HG03066 (cell line): ENCODE results near the gene SZRD1.

Experiments used
- ATAC-seq: cut with Tn5 transposase; IDR thresholded peaks from one replicate; pipeline ENCODE4 v1.9.1; 2021; ENCODE audit warnings: low read depth; ENCODE audit not compliant: unreplicated experiment

SZRD1 gene

DNA sequence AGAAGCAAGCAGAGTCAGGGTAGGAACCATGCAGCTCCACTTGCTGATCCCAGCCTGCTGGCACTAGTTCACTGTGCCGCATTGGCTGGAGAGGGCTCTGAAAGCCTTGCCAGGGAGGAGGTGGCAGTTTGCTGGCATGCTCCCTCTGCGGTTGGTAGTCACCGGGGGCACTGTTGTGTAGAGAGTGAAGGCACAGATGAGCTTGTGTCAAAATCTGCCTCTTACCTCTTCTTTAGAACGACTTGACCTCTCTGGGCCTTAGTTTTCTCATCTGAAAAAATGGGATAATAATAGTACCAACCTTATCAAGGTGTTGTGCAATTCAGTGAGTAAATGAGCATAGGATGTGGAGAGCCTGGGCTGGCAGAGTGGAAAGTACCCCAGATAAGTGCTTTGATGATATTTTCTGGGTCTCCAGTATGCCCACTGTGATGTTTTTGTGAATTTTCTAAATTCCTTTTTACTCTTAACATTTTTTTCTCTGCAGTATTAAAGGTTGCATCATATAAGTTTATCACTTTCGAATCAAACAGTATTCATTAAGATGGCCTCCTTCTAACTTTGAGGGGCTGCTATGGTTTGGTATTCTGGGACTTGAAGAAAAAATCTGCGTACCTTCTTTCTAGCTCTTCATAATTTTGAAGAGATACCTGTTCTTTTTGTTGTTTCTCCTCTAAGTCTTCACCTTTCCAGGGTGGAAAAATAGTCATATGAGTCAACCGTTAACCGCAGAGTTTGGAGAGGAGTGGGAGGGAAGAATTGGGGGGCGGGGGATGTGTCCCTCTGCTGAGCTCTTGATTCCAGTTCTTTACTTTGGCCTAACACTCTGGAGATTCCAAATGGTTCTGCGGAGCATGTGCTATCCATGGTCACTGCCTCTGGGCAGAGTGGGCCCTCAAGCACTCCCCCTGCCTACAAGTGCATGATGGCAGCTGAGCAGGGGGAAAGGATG, 26.8 kb downstream of the SZRD1 start:
- ATAC-seq = no peak

DNA sequence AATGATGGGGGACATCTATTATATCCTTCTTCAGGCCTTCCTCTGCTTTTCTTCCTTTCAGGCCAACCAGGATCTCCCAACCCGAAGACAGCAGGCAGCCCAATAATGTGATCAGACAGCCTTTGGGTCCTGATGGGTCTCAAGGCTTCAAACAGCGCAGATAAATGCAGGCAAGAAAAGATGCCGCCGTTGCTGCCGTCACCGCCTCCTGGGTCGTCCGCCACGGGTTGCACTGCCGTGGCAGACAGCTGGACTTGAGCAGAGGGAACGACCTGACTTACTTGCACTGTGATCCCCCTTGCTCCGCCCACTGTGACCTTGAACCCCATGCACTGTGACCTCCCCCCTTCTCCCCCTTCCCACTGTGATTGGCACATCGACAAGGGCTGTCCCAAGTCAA, 27.9 kb downstream of the SZRD1 start:
- no peak for ATAC-seq

DNA sequence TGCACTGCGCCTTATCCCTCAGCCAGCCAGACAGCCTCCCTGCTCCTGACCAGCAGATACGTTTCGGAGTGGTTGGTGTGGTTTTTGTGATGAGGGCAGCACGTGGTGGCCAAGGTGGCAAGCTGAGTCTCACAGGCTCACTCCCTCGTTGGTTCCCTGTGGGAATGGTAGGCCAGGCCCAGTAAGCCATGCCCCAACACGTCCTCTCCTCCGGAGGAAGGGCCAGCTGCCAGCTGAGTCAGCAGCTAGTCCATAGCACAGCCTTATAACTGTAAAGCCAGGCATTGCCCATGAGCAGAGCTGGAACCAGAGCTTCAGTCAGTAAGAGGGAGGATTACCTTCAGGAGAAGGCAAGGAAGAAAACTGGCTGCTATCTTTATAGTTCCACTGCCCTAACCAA, 29.5 kb downstream of the SZRD1 start:
- no peak for ATAC-seq

DNA sequence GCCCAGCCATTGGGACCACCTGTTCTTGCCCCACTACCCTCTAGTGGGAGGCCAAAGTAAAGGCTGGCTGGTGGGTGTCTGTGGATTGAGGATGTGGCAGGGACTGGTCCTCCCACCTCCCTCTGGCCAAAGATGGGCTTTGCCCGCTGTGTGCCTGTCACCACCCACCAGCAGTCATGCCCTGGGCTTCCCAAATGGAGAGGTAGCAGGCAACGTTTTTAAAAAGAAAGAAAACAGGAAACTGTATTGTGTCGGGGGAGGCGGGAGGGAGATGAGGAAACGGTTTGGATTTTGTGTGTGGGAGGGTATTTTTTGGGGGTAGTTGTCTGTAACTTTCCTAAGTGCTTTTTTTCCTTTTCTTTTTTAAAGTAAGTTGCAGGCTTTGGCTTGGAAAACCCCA, 30.1 kb downstream of the SZRD1 start:
- no peak for ATAC-seq

DNA sequence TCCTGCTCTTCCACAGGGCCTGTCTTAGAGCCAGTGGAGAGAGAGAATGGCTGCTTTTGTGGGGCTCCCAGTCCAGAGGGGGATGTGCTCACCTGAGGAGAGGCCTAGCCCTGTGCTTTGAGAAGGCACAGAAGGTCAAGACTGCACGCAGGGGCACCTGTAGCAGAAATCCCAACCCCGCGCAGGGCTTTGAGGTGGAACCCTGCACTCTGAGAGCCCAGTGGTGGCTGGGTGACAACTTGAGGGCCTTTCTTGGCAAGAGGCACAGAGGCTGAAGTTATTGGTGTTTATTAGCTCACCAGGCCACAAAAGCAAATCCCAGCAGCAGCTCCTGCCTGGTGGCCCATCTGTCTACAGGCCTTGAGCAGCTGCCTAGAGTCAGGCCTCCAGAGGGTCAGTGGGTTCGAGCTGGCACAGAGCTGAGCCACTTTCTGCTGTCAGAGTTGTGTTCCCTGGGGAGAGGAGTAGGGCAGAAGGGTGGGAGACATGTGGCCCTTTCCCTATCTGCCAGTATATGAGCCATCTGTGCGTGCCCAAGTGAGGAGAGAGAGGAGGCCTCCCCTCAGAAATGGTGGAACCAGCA, 31.4 kb downstream of the SZRD1 start:
- no peak for ATAC-seq

DNA sequence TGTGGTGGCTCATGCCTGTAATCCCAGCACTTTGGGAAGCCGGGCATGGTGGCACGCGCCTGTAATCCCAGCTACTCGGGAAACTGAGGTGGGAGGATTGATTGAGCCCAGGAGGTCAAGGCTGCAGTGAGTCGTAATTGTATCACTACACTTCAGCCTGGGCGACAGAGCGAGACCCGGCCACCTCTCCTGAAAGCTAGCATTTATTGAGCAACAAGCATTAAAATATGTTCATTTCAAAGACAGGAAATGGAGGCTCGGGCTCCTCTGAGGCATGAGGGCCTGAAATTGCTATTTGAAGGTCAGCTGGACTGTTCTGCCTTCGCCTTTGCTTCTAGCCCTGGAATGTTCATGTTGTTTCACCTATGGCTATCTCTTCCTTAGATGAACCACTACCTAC, 35.7 kb downstream of the SZRD1 start:
- ATAC-seq = no peak

DNA sequence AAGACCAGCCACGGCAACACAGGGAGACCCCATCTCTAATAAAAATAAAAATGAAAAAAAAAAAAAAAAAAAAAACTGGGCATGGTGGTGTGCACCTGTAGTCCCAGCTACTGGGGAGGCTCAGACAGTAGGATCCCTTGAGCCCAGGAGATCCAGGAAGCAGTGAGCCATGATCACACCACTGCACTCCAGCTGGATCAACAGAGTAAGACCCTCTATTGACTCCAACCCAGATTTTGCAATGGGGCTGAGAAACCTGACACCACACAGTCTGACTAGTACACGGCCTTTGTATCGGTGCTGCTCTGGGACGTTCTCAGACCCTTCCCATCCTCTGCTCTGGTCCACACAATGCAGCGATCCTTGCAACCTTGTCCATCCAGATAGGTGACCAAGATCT, 38.4 kb downstream of the SZRD1 start:
- ATAC-seq = no peak

DNA sequence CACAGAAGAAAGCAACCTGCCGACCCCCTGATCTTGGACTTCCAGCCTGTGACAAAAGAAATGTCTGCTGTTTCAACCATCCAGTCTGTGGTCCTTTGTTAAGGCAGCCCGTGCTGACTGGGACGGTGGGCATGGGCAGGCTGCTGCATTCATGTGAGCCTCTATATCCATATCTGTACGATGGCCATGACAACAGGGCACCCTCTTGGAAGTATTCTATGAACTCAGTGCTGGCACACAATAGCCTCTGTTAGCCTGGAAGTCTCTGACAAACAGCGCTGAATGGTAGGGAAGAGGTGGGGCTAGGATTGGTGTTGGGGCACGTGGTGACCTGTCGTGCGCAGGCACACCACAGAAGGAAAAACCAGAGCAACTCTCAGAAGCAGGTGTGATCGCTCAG, 39.8 kb downstream of the SZRD1 start:
- ATAC-seq = no peak

DNA sequence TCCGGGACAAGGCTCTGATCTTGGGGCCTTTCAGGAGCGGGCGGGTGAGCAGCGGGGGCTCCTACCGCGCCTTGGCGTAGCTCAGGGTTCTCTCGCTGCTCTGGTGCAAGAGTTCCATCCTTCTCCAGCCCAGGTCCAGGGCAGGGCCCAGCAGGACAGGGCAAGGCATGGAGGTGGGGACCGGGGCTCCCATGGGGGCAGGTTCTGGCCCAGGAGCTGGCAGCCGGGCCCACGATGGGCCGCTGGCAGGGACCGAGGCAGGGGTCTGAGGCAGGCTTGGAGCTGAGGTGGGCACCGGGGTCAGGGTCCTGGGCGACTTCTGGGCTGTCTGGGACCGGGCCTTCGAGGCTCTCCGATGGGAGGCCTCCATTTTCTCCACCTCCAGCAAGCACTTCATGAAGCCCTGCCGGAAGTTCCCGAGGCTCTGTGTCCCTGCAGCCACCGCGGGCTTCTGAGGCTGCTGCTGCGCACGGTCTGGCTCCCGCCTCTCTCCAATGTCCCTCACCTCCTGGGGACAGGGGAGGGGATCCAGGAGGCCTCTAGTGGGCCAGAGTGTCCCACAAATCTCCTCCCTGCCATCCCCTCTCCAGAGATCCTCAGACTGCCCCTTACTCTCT, 42.6 kb downstream of the SZRD1 start:
- ATAC-seq = no peak

DNA sequence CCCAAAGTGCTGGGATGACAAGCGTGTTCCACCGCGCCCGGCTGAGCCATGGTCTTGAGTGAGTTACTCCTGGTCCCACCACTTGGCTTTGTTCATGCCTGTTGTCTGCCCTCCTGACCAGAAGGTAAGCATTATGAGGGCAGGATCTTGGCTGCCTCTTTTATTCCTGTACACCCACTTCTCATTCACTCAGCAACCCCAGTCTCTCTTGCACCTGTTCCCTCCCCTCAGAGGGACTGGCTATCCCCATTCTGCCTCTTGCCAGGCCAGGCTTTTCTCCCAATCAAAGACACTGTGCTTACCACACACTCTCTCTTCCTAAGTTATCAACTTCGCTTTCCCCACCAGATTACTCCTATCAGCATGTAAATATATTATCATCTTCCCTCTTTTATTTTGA, 43.8 kb downstream of the SZRD1 start:
- ATAC-seq = no peak

DNA sequence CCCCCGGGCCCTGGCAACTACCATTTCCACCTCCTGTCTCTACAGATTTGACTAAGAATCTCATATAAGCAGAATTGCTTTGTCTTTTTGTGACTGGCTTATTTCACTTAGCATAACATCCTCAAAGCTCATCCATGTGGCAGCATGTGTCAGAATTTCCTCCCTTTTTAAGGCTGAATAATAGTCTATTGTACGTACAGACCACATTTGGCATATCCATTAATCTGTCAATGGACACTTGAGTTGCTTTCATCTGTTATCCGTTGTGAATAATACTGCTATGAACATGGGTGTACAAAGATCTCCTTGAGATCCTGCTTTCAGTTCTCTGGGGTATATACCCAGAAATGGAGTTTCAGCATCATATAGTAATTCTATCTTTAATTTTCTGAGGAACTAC, 46.1 kb downstream of the SZRD1 start:
- no peak for ATAC-seq

DNA sequence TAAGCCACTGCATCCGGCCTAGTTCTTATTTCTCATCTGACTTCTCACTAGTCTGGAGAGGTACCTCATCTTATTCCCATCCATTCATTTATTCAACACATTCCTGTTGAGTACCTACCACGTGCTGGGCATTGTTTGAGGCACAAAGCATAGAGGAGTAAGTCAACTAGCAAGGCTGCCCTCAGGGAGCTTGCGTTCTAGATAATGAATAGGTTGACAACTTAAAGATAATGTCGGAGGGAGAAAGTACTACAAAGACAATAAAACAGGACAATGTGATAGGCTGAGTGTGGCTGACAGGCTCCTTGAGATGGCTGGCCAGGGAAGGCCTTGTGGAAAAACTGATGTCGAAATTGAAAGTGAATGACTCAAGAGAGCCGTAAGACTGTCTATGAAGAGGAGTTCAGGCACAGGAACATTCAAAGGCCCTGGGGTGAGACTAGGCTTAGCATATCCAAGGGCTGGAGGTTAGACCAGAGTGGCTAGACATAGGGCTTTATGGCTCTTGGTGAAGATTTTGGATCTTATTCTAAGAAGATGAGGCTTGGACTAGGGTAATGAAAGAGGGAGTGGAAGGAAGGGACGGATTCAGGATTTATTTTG, 51.9 kb downstream of the SZRD1 start:
- no peak for ATAC-seq

DNA sequence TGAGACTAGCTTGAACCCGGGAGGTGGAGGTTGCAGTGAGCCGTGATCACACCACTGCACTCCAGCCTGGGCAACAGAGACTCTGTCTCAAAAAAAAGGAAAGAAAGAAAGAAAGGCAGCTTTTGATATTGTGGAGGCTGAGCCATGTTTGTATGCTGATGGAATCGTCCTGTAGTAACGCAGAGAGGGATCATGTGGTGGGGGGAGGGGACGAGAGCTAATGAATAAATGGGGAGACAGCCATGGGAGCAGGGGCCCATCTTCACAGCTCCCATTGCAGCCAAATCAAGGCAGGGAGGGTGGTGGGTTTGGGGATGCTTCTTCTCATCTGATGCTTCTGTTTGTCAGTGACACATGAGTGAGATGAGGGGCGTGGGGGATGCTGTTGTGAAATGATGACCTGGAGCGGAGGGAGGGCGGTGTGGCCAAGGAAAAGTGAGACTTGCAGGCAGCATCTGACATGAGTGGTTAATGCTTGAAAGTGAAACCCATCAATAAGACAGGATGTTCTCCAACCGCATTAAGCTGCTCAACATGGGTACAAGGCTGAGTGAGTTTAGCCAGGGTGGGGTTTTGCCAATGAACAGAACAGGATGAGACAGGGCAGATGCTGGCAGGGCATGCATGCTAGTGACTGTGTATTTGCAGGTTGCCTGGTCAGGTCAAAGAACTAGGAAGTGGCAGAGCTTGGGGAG, 53.5 kb downstream of the SZRD1 start:
- peak; percentile 73 for ATAC-seq

DNA sequence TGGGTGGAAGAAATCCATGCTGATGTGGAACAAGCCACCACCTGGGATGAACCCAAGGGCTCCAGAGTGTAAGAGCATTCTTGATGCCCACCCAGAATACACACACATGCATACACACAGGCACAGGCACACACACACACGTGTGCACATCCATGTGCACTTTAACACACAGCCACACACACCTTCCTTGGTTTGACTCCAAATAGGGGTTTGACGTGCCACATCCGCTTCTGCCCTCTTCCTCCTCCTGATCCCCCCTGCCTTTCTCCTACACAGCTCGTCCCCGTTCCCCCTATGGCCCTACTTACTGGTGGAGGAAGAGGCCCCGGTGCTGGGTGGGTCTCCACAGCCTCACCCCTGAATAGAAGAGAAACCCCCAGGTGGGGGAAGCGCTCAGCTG, 54.2 kb downstream of the SZRD1 start:
- no peak for ATAC-seq

DNA sequence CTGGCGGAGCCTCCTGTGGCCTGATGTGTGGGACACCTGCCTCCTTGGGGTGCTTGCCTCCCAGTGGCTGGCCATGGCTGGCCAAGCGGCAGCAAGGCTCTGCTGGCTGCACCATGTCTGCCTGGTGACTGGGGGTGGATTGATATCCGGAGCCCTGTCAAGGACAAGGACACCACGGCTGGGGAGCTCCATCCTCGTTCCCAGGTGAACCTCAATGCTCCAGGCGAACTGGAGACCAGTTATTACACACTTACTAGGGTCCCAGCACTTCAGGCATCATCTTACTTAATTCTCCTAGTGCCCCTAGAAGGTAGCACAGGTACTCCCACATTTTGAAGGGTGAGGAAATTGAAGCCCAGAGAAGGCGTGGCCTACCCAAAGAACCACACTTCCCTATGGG, 55.0 kb downstream of the SZRD1 start:
- ATAC-seq = no peak

DNA sequence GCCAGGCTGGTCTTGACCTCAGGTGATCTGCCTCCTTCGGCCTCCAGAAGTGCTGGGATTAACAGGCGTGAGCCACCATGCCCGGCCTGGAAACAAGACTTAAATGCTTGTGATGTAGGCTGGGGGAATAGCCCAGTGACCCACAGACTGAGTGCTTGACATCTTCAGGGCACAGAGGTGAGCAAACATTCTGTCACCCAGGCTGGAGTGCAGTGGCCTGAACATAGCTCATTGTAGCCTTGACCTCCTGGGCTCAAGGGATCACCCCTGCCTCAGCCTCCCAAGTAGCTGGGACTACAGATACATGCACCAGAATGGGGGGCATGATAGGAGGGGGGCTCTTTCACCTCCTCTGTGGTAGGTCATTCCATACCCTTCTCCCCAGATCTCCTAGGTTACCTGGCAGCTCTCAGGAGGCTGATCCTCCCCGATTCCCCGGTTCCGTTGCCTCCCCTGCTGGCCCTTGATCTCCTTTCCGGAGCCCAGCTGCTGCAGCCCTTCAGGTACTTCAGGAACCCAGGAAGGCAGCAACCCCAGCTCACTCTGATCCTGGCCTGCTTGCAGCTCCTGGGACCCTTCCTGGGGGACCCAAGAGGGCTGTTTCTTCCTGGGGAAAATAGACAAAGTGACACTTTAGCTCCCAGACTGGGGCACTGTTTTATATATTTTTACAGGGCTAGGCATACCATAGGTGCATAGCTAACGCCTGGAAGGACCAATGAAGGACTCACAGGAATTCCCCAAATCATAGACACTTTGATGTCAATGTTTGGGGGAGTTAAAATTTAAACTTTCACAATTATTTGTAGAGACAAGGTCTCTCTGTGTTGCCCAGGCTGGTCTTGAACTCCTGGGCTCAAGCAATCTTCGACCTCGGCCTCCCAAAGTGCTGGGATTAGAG, 58.3 kb downstream of the SZRD1 start:
- no peak for ATAC-seq

DNA sequence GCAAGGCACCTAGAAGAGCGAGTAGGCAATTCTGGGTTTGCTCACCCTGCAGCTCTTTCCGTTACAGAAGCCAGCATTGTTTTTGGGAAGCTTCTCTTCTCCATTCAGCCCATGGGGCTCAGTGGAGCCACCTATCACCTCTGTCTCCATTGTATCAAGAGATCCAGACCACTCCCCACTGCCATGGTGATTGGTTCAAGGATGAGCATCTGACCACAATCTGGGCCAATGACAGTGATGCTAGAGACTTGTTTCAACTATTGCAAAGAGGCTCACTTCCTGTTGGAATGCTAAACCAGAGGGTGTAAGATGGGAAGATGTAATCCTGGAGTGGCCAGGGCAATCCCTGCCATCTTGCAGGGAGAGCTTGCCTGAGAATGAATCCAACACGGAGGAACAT, 63.6 kb downstream of the SZRD1 start:
- no peak for ATAC-seq

DNA sequence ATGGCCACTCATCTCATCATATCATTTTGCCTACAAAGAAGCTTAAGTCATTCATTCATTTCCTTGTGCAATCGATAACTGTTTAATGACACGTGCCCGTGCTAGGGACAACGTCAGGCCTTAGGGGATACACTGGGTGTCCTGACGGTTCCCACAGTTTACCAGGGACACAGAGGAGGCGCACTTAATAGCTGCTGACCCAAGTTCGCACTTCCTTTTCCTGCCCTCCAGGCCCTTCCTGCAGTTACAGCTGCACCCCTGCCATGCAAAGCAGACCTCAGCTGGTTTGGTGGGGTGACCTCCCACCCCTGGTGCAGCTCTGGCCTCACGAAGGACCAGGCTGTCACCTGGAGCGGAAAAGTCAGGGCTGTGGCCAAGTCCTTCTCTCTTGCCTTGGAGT, 66.0 kb downstream of the SZRD1 start:
- no peak for ATAC-seq

DNA sequence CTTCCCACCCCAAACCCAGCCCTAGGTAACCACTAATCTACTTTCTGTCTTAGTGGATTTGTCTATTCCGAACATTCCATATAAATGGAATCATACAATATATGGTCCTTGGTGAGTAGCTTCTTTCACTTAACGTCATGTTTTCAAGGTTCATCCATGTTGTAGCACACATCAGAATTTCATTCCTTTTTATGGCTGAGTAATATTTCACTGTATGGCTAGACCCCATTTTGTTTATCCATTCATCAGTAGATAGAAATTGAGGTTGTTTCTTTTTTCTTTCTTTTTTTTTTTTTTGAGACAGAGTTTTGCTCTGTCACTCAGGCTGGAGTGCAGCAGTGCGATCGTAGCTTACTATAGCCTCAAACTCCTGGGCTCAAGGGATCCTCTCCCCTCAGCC, 67.0 kb downstream of the SZRD1 start:
- no peak for ATAC-seq

DNA sequence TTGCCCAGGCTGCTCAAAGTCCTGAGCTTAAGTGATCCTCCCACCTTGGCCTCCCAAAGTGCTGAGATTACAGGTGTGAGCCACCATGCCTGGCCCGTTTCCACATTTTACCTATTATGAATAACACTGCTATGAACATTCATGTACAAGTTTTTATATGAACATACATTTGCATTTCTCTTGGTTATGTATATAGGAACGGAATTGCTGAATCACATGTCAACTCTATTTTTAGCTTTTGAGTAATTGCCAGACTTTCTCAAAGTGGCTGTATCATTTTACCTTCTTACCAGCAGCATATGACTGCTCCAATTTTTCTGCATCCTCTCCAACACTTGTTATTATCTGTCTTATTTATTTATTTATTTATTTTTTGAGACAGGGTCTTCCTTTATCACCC, 67.5 kb downstream of the SZRD1 start:
- no peak for ATAC-seq
